Breast epithelium (tissue), 3 donors: ENCODE results near the gene DAP3.

ENCODE experiments used
- POLR2A ChIP-seq: fragments of 450-650 bp; IDR thresholded peaks from one replicate; pipeline ENCODE4 v1.6.1; 2016; ENCODE audit warnings: antibody characterized with exemption, mild to moderate bottlenecking, moderate library complexity
- POLR2AphosphoS5 ChIP-seq, 3 donors: sonication (generic); formaldehyde crosslinking; IDR thresholded peaks; one replicate each; pipeline ENCODE4 v1.6.1; 2017; ENCODE audit warnings: antibody characterized with exemption in 3 of 3

DNA sequence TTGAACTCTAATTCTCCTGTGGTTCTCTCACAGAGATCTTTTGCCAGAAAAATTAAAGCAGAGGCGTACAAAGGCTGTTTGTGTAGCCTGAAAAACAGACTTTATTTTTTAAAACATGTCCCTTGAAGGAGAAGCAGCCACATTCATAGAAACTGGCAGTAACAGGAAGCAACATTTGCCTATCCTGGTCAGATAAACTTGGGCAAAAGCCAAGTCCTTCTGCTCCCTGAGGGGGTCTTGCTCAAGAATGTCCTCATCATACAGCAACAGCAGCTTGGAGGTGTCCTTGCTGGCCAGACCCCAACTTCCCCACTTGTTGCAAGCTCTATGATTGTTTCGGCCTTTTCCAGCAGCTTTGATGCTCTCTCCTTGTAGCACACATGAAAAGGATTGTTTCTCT, 42.6 kb upstream of the DAP3 start:
- TF ChIP-seq POLR2A: no peak
- peak in 2 of 3 donors; percentile 22 to 49 for TF ChIP-seq POLR2AphosphoS5 (IDR thresholded peaks at IDR 0.05)
